HEK293 (cell line): ENCODE measurements around the gene MELK.
"Not testable (repeated sequence)": the region's sequence is repeated elsewhere in the genome, so short reads cannot be mapped to it uniquely, and the experiment has no call there.

Experiments
- CTCF ChIP-seq: fragments of 450-650 bp; formaldehyde crosslinking; IDR thresholded peaks from 2 replicates; pipeline ENCODE4 v1.5.1; 2016; ENCODE audit warnings: missing biosample characterization, missing genetic modification characterization
- HOXA7 ChIP-seq: sonication (generic); formaldehyde crosslinking; IDR thresholded peaks from 2 replicates; pipeline ENCODE4 v1.8.1; 2022; ENCODE audit warnings: missing genetic modification reagents, borderline replicate concordance
- KLF1 ChIP-seq: fragments of 450-650 bp; formaldehyde crosslinking; IDR thresholded peaks from 2 replicates; pipeline ENCODE4 v1.5.1; 2016; ENCODE audit warnings: missing biosample characterization, missing genetic modification characterization
- SP2 ChIP-seq: fragments of 450-650 bp; formaldehyde crosslinking; IDR thresholded peaks from 2 replicates; pipeline ENCODE4 v1.5.1; 2016; ENCODE audit warnings: missing biosample characterization, missing genetic modification characterization
- ZBTB26 ChIP-seq: fragments of 450-650 bp; formaldehyde crosslinking; optimal IDR thresholded peaks from 2 replicates; pipeline ENCODE3; 2016; ENCODE audit warnings: missing biosample characterization, mild to moderate bottlenecking, missing genetic modification characterization
- ZBTB48 ChIP-seq: fragments of 450-650 bp; formaldehyde crosslinking; IDR thresholded peaks from 2 replicates; pipeline ENCODE4 v1.5.1; 2016; ENCODE audit warnings: missing biosample characterization, missing genetic modification characterization
- ZNF140 ChIP-seq: fragments of 450-650 bp; formaldehyde crosslinking; IDR thresholded peaks from 2 replicates; pipeline ENCODE4 v1.5.1; 2016; ENCODE audit warnings: missing biosample characterization, missing genetic modification characterization
- ZNF2 ChIP-seq: fragments of 450-650 bp; formaldehyde crosslinking; IDR thresholded peaks from 2 replicates; pipeline ENCODE4 v1.5.1; 2016; ENCODE audit warnings: missing biosample characterization, missing genetic modification characterization
- ZNF274 ChIP-seq, 2 experiments: fragments of 200-500 bp in 1 of 2; fragments of 450-650 bp in 1 of 2; sonication (Bioruptor generic) in 1 of 2; formaldehyde crosslinking in 1 of 2; IDR thresholded peaks; 2 replicates each; pipeline versions ENCODE4 v1.5.1 to v1.6.1; 2014 to 2016; ENCODE audit warnings: borderline replicate concordance in 1 of 2, inconsistent platforms in 1 of 2, low read length in 1 of 2, missing biosample characterization in 1 of 2, missing genetic modification characterization in 1 of 2
- ZNF658 ChIP-seq: fragments of 450-650 bp; formaldehyde crosslinking; IDR thresholded peaks from 2 replicates; pipeline ENCODE4; 2016; ENCODE audit warnings: missing biosample characterization, missing genetic modification characterization
- ZNF830 ChIP-seq: fragments of 450-650 bp; IDR thresholded peaks from 2 replicates; pipeline ENCODE4 v1.5.0; 2018; ENCODE audit warnings: missing biosample characterization, missing genetic modification characterization, low read depth, mild to moderate bottlenecking, moderate library complexity
- TF ChIP-seq, protein P1 (sequence below): fragments of 450-650 bp; formaldehyde crosslinking; conservative IDR thresholded peaks from 2 replicates; pipeline ENCODE4 v1.5.1; 2016; ENCODE audit warnings: low read depth, missing biosample characterization, missing genetic modification characterization

DNA sequence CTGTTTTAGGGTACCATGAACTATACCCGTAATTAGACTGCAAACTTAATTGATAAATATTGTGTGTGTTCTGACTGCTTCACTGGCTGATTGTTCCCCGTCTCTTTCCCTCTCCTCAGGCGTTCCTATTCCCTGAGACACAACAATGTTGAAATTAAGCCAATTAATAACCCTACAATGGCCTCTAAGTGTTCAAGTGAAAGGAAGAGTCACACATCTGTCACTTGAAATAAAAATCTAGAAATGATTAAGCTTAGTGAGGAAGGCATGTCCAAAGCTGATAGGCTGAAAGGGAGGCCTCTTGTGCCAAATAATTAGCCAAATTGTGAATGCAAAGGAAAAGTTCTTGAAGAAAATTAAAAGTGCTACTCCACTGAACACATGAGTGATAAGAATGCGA, 4.0 kb upstream of the MELK start:
- not testable (repeated sequence) for TF ChIP-seq CTCF; ZBTB48 (tag by site-specific recombination); SP2 (tag by site-specific recombination); ZBTB26 (tag by site-specific recombination); ZNF140; ZNF2; KLF1; ZNF658 (tag by site-specific recombination); ZNF830; HOXA7 (CRISPR knock-in tag); ZNF274 (IDR thresholded peaks at IDR 0.05; ENCODE audit: low read length); ZNF274 (tag by site-specific recombination; IDR thresholded peaks at IDR 0.05; ENCODE audit: borderline replicate concordance)
- TF ChIP-seq, protein P1, sequence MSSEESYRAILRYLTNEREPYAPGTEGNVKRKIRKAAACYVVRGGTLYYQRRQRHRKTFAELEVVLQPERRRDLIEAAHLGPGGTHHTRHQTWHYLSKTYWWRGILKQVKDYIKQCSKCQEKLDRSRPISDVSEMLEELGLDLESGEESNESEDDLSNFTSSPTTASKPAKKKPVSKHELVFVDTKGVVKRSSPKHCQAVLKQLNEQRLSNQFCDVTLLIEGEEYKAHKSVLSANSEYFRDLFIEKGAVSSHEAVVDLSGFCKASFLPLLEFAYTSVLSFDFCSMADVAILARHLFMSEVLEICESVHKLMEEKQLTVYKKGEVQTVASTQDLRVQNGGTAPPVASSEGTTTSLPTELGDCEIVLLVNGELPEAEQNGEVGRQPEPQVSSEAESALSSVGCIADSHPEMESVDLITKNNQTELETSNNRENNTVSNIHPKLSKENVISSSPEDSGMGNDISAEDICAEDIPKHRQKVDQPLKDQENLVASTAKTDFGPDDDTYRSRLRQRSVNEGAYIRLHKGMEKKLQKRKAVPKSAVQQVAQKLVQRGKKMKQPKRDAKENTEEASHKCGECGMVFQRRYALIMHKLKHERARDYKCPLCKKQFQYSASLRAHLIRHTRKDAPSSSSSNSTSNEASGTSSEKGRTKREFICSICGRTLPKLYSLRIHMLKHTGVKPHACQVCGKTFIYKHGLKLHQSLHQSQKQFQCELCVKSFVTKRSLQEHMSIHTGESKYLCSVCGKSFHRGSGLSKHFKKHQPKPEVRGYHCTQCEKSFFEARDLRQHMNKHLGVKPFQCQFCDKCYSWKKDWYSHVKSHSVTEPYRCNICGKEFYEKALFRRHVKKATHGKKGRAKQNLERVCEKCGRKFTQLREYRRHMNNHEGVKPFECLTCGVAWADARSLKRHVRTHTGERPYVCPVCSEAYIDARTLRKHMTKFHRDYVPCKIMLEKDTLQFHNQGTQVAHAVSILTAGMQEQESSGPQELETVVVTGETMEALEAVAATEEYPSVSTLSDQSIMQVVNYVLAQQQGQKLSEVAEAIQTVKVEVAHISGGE = not testable (repeated sequence)
